Measurements from ENCODE around the gene SPIB. TPM values are rescaled to one million over a fixed set of nuclear protein-coding genes. Genes with fewer than 3 reads are reported as not detected.

SPIB gene
- total and polyA plus RNA-seq, 4 donors: 0.09 to 5.0 (median 0.36) TPM

- no peak for TF ChIP-seq FOXA2 (IDR thresholded peaks at IDR 0.05)
These were observed 8.6 kb upstream of the SPIB start (continued) for GRCh38 chr19:50410109-50410508.

DNA sequence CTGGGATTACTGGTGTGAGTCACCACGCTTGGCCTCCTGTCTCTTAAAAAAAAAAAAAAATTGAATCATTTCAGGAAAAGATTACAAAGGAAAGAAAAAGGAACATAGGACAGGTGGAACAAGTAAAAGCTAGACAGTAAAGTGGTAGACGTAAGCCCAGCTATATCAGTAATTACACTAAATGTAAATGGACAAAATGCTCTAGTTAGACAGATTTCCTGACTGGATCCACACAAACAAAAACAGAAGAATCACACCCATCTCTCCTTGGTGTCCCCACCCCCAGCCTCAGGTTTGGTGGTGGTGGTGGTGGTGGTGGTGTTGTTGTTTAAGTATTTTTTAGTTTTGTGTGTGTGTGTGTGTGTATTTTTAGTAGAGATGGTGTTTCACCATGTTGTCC is 6.3 kb upstream of the SPIB start:
- Histone ChIP-seq H3K27ac (ENCODE audit: low read depth in 1 of 2, low read length in 2 of 2) (no peak overlapping the region), H3K36me3 (ENCODE audit: control insufficient read depth in 4 of 4, insufficient read depth in 3 of 4, low read depth in 1 of 4, low read length in 3 of 4) (peaks cover 0 to 4% (median 1%) of the 10 kb centered on the region in 4 donors), H3K4me1 (ENCODE audit: control insufficient read depth in 4 of 4, insufficient read depth in 4 of 4, low read length in 3 of 4) (no peaks in the 10 kb centered on the region), H3K9ac (ENCODE audit: low read depth in 1 of 2, low read length in 2 of 2) (no peak overlapping the region), H3K27me3 (ENCODE audit: control insufficient read depth in 4 of 4, insufficient read depth in 4 of 4, low read length in 3 of 4) (no peaks in the 10 kb centered on the region), H3K9me3 (ENCODE audit: control insufficient read depth in 4 of 4, low read length in 3 of 4) (no peaks in the 10 kb centered on the region), H3K4me3 (ENCODE audit: low read depth in 1 of 3, low read length in 3 of 3) (no peak overlapping the region)
- no peak for DNase-seq (ENCODE audit: low spot score)
- over 99% methylated on average over 2 of the region's 2 CpGs for WGBS
- TF ChIP-seq JUND (IDR thresholded peaks at IDR 0.05) (no peak), CTCF (IDR thresholded peaks at IDR 0.05; ENCODE audit: low read depth, low read length, missing input control) (no peak), ATF3 (IDR thresholded peaks at IDR 0.05) (no peak), RAD21 (IDR thresholded peaks at IDR 0.05) (no peak), HNF4A (conservative IDR thresholded peaks at IDR 0.05) (no peak), SP1 (IDR thresholded peaks at IDR 0.05) (no peak), FOXA2 (IDR thresholded peaks at IDR 0.05) (no peak), RXRA (IDR thresholded peaks at IDR 0.05) (no peak), HNF4G (IDR thresholded peaks at IDR 0.05) (no peak), EGR1 (IDR thresholded peaks at IDR 0.05; ENCODE audit: low read depth in 2 of 2) (no peak), FOXA1 (IDR thresholded peaks at IDR 0.05) (no peak), TAF1 (conservative IDR thresholded peaks at IDR 0.05) (no peak)
- TF ChIP-seq, protein P1, sequence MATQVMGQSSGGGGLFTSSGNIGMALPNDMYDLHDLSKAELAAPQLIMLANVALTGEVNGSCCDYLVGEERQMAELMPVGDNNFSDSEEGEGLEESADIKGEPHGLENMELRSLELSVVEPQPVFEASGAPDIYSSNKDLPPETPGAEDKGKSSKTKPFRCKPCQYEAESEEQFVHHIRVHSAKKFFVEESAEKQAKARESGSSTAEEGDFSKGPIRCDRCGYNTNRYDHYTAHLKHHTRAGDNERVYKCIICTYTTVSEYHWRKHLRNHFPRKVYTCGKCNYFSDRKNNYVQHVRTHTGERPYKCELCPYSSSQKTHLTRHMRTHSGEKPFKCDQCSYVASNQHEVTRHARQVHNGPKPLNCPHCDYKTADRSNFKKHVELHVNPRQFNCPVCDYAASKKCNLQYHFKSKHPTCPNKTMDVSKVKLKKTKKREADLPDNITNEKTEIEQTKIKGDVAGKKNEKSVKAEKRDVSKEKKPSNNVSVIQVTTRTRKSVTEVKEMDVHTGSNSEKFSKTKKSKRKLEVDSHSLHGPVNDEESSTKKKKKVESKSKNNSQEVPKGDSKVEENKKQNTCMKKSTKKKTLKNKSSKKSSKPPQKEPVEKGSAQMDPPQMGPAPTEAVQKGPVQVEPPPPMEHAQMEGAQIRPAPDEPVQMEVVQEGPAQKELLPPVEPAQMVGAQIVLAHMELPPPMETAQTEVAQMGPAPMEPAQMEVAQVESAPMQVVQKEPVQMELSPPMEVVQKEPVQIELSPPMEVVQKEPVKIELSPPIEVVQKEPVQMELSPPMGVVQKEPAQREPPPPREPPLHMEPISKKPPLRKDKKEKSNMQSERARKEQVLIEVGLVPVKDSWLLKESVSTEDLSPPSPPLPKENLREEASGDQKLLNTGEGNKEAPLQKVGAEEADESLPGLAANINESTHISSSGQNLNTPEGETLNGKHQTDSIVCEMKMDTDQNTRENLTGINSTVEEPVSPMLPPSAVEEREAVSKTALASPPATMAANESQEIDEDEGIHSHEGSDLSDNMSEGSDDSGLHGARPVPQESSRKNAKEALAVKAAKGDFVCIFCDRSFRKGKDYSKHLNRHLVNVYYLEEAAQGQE (IDR thresholded peaks at IDR 0.05): no peak
- TF ChIP-seq, protein P2, sequence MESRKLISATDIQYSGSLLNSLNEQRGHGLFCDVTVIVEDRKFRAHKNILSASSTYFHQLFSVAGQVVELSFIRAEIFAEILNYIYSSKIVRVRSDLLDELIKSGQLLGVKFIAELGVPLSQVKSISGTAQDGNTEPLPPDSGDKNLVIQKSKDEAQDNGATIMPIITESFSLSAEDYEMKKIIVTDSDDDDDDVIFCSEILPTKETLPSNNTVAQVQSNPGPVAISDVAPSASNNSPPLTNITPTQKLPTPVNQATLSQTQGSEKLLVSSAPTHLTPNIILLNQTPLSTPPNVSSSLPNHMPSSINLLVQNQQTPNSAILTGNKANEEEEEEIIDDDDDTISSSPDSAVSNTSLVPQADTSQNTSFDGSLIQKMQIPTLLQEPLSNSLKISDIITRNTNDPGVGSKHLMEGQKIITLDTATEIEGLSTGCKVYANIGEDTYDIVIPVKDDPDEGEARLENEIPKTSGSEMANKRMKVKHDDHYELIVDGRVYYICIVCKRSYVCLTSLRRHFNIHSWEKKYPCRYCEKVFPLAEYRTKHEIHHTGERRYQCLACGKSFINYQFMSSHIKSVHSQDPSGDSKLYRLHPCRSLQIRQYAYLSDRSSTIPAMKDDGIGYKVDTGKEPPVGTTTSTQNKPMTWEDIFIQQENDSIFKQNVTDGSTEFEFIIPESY (IDR thresholded peaks at IDR 0.05): no peak
- TF ChIP-seq, protein P3, sequence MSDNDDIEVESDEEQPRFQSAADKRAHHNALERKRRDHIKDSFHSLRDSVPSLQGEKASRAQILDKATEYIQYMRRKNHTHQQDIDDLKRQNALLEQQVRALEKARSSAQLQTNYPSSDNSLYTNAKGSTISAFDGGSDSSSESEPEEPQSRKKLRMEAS (IDR thresholded peaks at IDR 0.05): no peak

All from liver (tissue), 9 donors.